NOMO-1 treated with DMSO at 0.1 percent for 48 hours (cell line): ENCODE measurements around the gene HBD.
"Not testable (repeated sequence)": the region's sequence is repeated elsewhere in the genome, so short reads cannot be mapped to it uniquely, and the experiment has no call there.

Experiments
- DNase-seq: peaks from one replicate; lab custom pipeline; 2025; ENCODE audit not compliant: unreplicated experiment; lab: John Stamatoyannopoulos, UW

Gene HBD

GRCh38 chr11:5253440-5253839, 19.2 kb upstream of the HBD start:
- not testable (repeated sequence) for DNase-seq

DNA sequence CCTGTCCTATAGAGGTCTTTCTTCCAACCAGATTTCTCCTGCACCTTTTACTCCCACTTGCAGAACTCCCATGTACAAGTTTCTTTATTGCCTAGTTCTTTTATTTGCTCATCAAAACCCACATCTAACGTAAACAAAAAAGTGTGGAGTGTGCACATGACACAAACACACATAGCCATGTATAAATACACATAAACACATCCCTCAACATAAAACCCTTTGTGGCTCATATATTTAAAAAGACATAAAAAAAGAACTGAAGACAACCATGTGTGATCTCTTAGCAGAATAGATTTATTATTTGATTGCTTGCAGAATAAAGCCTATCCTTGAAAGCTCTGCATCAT, 18.6 kb upstream of the HBD start:
- no peak for DNase-seq

DNA sequence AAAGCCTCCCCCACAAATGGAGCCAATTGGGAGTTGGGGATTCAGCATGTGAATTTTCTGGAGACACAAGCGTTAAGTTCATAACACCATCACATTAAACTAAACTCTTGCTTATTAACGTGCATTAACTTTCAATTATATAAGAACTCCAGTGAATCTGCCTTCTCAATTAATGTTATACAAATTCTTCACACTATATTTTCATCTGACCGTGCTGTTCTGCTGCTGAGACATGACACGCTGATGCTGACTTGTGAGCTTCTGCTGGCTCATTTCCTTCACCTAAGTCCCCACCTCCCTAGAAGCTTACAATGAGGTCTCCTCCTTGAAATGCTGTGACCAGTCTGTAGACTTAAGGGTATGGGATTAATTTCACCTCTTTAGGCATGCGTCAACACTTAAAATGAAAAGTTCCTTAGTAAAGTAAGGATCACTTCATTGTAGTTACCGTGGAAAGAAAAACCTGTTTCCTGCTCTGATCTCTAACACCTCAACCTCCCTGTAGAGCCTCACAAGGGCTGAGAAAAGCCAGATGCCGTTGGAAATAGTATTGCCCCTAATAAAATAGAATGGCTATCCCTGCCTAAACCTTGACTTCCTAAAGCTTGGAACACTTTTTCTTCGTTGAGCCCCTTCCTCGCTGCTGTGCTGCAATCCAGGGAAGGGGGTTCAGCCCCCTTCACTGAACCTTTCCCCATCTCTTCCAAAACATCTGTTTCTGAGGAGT, 18.1 kb upstream of the HBD start:
- DNase-seq = no peak

DNA sequence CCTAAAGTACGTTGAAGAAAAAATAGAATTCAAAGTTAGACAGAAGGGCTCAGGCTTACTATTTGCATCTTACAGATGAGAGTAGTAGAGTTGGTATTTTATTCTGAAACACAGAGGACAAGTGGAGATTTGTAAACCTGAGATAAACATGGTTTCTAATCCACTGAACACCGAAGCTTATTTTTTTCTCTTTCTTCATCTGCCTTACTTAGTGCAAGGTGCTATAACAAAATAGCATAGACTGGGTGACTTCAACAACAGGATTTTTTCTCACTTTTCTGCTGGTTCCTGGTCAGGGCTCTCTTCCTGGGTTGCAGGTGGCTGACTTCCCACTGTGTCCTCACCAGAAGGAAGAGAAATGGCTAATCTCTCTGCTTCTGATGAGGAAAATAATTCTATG, 17.5 kb upstream of the HBD start:
- no peak for DNase-seq

GRCh38 chr11:5250543-5251204, 16.4 kb upstream of the HBD start:
- DNase-seq = no peak

GRCh38 chr11:5249807-5250396, 15.6 kb upstream of the HBD start, which contains the start of gene HBG1:
Gene HBG1 (minus strand): TSS chr11:5249857. CDS start chr11:5249804, 53 bp downstream.
- not testable (repeated sequence) for DNase-seq

DNA sequence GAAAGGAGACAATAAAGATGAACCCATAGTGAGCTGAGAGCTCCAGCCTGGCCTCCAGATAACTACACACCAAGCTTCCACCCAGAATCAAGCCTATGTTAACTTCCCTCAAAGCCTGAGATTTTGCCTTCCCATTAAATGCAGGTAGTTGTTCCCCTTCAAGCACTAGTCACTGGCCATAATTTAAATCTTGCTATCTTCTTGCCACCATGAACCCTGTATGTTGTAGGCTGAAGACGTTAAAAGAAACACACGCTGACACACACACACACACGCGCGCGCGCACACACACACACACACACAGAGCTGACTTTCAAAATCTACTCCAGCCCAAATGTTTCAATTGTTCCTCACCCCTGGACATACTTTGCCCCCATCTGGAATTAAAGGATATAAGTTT, 14.2 kb upstream of the HBD start:
- not testable (repeated sequence) for DNase-seq

- no peak for DNase-seq
Observed at GRCh38 chr11:5247472-5248192, 13.3 kb upstream of the HBD start.

DNA sequence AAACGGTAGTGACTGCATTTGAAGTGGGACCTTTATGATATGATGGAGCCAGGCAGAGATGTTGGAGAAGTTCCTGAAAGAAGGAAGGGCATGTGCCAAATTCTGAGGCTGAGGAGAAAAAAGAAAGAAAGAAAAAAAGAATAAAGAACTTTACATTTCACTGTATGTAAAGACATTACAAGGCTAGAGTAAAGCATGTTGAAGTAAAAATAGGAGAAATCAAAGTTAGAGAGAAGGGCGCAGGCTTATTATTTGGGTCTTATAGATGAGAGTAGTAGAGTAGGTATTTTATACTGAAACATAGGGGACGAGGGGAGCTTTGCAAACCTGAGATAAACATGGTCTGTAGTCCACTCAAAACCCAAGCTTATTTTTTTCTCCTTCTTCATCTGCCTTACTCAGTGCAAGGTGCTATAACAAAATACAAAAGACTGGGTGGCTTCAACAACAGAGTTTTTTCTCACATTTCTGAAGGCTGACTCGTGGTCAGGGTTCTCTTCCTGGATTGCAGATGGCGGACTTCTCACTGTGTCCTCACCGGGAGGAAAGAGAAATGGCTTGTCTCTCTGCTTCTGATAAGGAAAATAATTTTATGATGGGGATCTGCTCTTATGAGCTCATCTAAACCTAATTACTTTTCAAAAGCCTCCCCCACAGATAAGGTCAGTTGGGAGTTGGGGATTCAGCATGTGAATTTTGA, 12.6 kb upstream of the HBD start:
- no peak for DNase-seq

GRCh38 chr11:5245155-5245554, 10.9 kb upstream of the HBD start:
- no peak for DNase-seq

DNA sequence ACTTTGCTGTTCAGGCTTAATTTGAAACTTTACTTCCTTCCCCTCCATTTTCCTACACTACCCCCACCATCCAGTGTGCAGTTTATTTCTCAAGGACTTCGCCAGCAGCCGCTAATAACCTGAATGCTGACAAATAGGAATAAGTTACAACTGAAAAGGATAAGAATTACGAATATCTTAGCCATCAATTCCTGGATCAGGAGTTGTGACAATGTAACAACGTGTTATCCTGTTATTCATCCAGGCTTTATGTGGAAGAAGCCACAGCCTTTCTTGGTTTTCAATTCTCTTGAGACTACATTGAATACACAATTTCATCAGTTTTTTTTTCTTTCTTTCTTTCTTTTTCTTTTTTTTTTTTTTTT, 9.5 kb upstream of the HBD start:
- no peak for DNase-seq

GRCh38 chr11:5242933-5243815, 8.9 kb upstream of the HBD start:
- no peak for DNase-seq

- no peak for DNase-seq
Observed at GRCh38 chr11:5242208-5242607, 7.9 kb upstream of the HBD start.

- DNase-seq = no peak
Observed at GRCh38 chr11:5241458-5241857, 7.2 kb upstream of the HBD start.

- DNase-seq = no peak
Observed at GRCh38 chr11:5240458-5240857, 6.2 kb upstream of the HBD start.

DNA sequence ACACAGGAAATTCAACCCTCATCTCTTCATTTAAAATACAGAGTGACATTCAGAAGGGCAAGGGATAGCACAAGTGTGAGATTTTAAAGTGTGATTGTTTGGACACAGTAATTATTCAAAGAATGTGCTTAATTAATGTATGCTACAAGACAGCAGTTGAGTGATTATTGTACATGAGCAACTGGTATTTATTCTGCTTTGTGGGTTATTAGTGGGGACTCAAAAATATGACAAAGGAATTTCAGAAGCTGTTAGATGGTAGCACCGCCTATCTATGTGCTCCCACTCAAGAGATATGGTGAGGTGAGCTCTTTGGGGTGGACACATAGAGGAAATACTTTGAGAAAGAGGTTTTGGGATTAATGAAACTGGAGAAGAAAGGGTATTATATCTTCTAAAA, 5.8 kb upstream of the HBD start:
- DNase-seq = no peak

DNA sequence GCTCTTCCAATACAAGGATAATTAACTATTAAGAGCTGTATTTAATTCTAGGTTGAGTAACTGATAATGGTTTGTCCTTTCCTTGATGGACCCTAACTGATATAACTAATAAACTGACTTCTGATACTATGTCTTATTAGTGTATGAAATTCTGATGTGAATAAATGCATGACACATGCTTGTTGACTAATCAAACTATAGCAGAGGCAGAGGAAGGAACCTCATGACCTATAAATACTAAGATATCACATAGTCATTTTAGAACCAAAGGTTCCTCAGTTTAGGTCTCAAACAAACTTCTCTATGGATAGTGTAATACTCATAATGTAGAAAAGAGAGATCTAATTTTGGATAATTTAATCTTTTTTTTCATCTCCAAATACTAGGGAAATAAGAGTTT, 4.8 kb upstream of the HBD start:
- DNase-seq = no peak

DNA sequence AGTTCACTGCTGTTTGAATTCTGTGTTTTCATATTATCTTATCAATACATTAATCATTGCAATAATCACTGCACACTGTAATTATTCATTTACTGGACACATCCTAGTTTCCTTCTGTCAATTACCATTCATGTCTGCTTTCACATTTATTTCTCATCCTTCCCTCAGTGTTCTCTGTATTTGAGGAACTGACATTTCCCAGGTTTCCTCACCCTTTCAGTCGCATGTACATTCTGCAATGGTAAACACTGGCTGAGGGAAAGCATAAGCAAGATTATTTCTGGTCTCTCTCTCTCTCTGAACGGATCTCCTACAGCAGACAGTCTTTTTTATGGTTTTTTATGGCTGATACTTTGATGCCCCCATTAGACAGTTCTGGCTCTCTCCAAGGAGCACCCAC, 4.2 kb upstream of the HBD start:
- DNase-seq = no peak

DNA sequence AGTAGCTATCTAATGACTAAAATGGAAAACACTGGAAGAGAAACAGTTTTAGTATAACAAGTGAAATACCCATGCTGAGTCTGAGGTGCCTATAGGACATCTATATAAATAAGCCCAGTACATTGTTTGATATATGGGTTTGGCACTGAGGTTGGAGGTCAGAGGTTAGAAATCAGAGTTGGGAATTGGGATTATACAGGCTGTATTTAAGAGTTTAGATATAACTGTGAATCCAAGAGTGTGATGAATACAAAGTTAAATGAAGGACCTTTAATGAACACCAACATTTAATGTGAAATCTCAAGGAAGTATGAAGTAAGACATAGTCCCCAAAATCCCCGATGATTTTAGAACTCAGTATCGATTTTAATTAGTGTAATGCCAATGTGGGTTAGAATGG, 3.1 kb upstream of the HBD start:
- no peak for DNase-seq

DNA sequence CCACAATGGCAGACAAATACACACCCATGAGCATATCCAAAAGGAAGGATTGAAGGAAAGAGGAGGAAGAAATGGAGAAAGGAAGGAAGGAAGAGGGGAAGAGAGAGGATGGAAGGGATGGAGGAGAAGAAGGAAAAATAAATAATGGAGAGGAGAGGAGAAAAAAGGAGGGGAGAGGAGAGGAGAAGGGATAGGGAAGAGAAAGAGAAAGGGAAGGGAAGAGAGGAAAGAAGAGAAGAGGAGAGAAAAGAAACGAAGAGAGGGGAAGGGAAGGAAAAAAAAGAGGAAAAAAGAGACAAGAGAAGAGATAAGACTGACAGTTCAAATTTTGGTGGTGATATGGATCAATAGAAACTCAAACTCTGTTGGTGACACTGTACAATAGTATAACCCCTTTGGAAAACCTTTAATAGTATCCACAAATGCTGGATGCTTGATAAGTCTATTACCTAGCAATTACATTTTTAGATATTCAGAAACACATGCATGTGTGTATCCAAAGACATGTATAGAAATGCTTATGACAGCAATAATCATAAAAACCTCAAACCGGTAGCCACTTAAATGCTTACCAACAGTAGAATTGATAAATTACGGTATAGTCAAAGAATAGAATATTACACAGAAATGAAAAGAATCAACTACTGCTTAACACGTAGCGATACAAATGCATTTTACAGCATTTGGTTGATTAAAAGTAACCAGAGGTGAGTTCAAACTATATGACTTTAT, 1.2 kb upstream of the HBD start:
- no peak for DNase-seq
